ENCODE results near the gene RPS26. TPM values are rescaled to one million over a fixed set of nuclear protein-coding genes. Genes with fewer than 3 reads are reported as not detected.

Gene RPS26
- total and polyA plus RNA-seq, 2 of the 13 experiments (the other 11 are each of a cell fraction or from before 2014, with no cell fraction given), result 150 to 421 TPM

GRCh38 chr12:56080556-56081138, 38.9 kb downstream of the RPS26 start (continued):
- TF ChIP-seq CHD2 (IDR thresholded peaks at IDR 0.05; ENCODE audit: low read depth, low read length) (no peak), HCFC1 (IDR thresholded peaks at IDR 0.05; ENCODE audit: low read depth, low read length) (no peak), ZNF672 (CRISPR knock-in tag; IDR thresholded peaks at IDR 0.05) (no peak), NFIB (CRISPR knock-in tag; IDR thresholded peaks at IDR 0.05; ENCODE audit: borderline replicate concordance) (no peak), ZNF512B (CRISPR knock-in tag; IDR thresholded peaks at IDR 0.05; ENCODE audit: borderline replicate concordance) (no peak), PCBP2 (optimal IDR thresholded peaks at IDR 0.05; ENCODE audit: low read depth, low read length, poor library complexity, severe bottlenecking) (no peak), KAT7 (CRISPR knock-in tag; IDR thresholded peaks at IDR 0.05; ENCODE audit: borderline replicate concordance) (peak; percentile 69; the same call in 1 of the 2 replicates), SRSF4 (IDR thresholded peaks at IDR 0.05; ENCODE audit: low read depth, low read length, poor library complexity, severe bottlenecking) (no peak), CCDC6 (CRISPR knock-in tag; IDR thresholded peaks at IDR 0.05) (no peak), HOXD1 (CRISPR knock-in tag; IDR thresholded peaks at IDR 0.05) (no peak), ATRX (CRISPR knock-in tag; IDR thresholded peaks at IDR 0.05; ENCODE audit: borderline replicate concordance) (no peak), KDM5B (CRISPR knock-in tag; IDR thresholded peaks at IDR 0.05; ENCODE audit: borderline replicate concordance) (0 out of 2 replicates have a peak, but pooled peaks have one; percentile 11), ZSCAN20 (CRISPR knock-in tag; IDR thresholded peaks at IDR 0.05; ENCODE audit: borderline replicate concordance) (no peak), KLF13 (CRISPR knock-in tag; IDR thresholded peaks at IDR 0.05) (no peak), ZNF251 (CRISPR knock-in tag; IDR thresholded peaks at IDR 0.05) (no peak), BCL6 (CRISPR knock-in tag; IDR thresholded peaks at IDR 0.05) (peak; percentile 91), ZBTB3 (CRISPR knock-in tag; IDR thresholded peaks at IDR 0.05; ENCODE audit: borderline replicate concordance, low read depth) (no peak), CHCHD3 (CRISPR knock-in tag; IDR thresholded peaks at IDR 0.05) (no peak), BHLHE40 (IDR thresholded peaks at IDR 0.05; ENCODE audit: low read length) (no peak), HMG20A (CRISPR knock-in tag; IDR thresholded peaks at IDR 0.05; ENCODE audit: borderline replicate concordance) (no peak; the same call in 1 of the 2 replicates), ZNF44 (CRISPR knock-in tag; IDR thresholded peaks at IDR 0.05) (no peak), CBX5 (CRISPR knock-in tag; IDR thresholded peaks at IDR 0.05; ENCODE audit: borderline replicate concordance) (no peak), ZNF652 (CRISPR knock-in tag; IDR thresholded peaks at IDR 0.05; ENCODE audit: borderline replicate concordance, low read depth) (no peak)
- TF ChIP-seq, protein P1, sequence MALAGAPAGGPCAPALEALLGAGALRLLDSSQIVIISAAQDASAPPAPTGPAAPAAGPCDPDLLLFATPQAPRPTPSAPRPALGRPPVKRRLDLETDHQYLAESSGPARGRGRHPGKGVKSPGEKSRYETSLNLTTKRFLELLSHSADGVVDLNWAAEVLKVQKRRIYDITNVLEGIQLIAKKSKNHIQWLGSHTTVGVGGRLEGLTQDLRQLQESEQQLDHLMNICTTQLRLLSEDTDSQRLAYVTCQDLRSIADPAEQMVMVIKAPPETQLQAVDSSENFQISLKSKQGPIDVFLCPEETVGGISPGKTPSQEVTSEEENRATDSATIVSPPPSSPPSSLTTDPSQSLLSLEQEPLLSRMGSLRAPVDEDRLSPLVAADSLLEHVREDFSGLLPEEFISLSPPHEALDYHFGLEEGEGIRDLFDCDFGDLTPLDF (CRISPR knock-in tag; IDR thresholded peaks at IDR 0.05), result no peak
- TF ChIP-seq, protein P2, sequence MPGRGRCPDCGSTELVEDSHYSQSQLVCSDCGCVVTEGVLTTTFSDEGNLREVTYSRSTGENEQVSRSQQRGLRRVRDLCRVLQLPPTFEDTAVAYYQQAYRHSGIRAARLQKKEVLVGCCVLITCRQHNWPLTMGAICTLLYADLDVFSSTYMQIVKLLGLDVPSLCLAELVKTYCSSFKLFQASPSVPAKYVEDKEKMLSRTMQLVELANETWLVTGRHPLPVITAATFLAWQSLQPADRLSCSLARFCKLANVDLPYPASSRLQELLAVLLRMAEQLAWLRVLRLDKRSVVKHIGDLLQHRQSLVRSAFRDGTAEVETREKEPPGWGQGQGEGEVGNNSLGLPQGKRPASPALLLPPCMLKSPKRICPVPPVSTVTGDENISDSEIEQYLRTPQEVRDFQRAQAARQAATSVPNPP (CRISPR knock-in tag; IDR thresholded peaks at IDR 0.05), result no peak
